Measurements from ENCODE around the gene PRR33.

PRR33 gene

DNA sequence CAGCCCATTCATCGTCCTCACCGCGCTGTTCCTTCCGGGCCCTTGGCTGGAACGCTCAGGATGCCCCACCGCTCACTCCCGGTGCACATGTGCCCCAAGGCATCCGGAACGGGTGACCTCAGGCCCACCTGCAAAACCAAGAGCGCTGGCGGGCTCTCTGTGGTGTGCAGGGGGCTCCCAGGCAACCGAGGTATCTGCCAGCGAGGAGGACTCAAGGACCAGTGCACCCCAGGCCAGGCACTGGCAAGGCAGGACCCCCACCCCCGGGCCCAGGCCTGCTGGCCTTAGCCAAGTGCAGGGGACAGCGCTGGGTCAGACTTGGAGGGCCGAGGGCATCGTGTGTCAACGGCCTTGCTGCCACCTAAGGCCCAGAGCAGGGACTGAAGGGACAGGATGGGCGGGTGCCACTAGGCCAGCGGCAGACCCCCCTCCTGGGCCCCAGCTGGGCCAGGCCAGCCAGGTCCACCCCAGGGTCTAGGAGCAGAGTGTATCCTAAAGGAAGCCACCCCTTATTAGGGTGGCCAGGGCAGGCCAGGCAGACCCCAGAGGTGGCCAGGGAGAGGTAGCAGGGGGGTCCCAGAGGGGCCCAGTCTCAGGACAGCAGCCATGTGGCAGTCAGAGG lies 36.3 kb upstream of the PRR33 start:
- no peak for DNase-seq

GRCh38 chr11:1927026-1927847 lies 35.5 kb upstream of the PRR33 start:
- DNase-seq, result no peak

DNA sequence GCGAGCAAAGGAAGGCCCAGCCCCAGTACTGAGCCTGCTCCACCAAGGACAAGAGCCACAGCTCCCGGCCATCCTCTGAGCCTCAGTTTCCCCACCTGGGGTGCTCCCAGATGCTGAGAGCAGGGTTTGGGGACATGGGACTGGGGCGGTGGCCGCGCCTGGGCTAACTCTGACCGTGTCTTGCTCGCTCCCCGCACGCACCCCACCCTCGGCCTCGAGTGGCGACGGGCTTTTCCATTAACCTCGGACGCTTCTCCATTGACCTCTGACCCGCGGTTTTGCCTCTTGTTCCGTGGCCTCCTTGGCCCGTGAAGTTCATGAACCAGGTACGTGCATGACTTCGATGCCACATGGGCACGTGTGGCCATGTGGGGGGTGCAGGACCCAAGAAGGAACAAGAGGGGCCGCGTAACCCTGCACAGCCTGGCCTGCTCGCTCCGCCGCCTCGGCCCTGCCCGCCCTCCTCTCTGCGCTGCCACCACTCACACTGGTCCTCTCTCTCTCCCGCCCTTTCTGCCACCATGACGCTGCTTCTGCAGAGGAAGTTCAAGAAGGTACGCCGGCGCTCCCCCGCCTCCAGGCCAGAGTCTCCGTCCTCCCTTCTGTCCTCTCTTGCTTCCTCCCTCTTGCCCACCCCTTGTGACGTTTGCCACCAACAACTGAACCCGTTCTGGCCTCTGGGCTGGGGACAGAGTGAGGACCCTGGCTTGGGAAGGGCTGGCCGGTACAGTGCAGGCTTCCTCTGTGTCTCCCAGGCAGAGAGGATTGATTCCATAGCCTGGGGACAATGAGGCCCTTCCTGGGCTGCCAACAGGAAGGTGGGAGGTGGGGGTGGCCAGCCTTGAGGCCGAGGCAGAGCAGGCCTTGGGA lies 34.7 kb upstream of the PRR33 start:
- DNase-seq, result no peak

DNA sequence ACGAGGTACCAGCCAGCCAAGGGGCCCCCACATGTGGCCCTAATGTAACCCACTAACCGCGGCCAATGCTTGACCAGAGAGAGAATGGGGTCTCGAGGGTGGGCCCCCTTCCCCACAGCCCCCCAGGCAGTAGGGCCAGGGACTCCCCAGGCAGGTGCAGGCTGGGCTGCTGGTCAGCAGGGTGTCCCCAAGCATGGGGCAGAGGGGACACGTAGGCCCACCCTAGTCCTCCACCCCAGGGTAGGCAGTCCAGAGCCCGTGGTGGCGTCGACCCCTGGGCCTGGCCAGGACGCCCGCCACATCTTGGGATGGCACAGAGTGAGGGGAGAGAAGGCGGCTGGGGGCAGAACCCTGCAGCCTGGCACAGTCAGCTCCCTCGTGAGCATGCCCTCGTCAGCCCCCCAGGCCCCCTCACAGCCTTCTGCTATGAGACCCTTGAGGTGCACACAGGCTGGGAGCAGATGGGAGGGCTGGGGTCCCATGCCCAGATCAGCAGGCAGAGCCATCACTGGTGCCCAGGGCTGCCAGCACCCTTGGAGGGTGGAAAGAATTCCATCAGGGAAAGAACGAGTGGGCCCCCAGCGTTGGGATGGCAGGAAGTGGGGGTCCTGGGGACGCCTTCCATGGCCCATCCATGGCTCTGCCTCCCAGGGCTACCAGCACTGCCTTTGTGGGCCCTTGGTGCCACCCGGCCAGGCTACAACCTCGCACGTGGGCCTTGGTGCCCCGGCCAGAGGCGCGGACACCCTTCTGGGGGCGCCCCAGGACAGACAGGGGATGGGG lies 33.9 kb upstream of the PRR33 start:
- no peak for DNase-seq

GRCh38 chr11:1924646-1925372 lies 33.1 kb upstream of the PRR33 start:
- DNase-seq, result no peak

DNA sequence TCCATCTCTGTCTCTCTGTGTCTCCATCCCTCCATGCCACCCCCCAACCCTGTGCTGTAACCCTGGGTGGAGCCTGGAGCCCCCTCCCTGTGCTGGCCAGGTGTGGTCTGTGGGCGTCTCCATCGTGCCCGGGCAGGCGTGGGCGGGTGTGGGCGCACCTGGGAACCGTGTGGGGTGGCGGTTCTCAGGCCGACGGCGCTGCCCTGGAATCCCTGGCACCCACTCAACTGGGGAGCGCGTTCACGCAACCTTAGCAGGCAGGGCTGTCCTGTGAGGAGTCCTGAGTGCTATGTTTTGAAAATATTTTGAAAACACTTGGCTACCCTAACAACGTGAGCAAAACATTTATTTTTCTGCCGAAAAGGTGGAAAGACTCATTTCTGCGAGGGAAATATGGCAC lies 32.5 kb upstream of the PRR33 start:
- DNase-seq, result no peak

DNA sequence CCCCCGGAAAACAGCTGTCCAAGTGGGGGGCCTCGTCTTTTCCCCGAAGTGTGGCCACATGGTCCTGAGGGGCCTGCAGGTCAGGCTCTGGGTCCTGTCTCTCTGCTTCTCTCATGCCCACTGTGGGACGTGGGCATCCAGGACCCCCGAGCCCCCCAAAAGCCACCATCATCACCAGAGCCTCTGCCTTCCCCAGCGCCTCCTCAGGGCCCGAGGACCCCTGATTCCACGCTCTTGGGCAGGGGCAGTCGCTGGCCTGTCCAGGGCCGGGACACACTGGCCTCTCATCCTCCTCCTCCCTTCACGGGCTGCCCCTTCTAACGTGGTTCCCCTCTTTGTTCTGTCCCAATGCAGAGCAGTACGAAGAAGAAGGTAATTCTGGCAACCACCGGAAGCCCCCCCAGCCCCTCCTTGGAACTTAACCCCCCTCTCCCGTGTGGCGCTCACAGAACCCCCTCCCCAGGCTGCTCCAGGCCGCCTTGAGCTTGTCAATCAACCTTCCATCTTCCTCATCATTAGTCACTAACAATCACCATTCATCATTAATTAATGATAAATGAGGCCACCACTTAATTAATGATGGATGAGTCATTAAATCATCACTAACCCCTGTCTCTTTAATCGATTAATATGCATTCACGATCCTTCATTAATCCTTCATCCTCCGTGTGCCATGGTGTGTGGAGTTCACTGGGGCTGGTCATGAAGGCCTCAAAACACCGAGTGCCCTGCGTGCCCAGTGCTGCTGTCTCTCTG lies 31.7 kb upstream of the PRR33 start:
- no peak for DNase-seq

GRCh38 chr11:1922481-1923081 lies 30.9 kb upstream of the PRR33 start:
- DNase-seq, result no peak

DNA sequence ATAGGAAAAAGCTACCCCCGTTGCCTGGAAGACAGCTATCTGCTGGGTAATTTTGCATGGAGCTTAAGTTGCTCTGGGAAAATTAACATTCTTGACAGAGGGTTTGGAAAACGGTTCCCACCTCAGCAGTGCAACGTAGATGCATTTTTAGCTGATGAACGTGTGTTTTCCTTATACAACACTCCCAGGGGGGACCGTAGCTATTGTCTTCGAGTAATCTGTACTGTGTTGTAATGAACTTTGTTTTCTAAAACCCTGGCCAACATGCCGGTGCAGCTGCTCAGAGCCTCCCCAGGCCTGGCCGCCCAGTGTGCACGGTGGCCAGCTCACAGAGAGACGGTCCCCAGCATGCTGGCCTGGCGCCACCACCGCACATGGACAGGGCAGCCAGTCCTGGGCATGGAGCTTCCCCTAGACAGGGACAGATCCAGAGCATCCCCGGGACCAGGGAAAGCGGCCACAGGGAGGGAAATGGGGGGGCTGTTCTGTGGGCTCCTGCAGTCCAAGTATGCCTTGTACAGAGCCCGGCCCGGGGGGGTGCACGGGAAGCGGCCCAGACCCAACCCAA lies 30.0 kb upstream of the PRR33 start:
- no peak for DNase-seq

- no peak for DNase-seq
Measured at GRCh38 chr11:1920909-1921573, 29.3 kb upstream of the PRR33 start.

DNA sequence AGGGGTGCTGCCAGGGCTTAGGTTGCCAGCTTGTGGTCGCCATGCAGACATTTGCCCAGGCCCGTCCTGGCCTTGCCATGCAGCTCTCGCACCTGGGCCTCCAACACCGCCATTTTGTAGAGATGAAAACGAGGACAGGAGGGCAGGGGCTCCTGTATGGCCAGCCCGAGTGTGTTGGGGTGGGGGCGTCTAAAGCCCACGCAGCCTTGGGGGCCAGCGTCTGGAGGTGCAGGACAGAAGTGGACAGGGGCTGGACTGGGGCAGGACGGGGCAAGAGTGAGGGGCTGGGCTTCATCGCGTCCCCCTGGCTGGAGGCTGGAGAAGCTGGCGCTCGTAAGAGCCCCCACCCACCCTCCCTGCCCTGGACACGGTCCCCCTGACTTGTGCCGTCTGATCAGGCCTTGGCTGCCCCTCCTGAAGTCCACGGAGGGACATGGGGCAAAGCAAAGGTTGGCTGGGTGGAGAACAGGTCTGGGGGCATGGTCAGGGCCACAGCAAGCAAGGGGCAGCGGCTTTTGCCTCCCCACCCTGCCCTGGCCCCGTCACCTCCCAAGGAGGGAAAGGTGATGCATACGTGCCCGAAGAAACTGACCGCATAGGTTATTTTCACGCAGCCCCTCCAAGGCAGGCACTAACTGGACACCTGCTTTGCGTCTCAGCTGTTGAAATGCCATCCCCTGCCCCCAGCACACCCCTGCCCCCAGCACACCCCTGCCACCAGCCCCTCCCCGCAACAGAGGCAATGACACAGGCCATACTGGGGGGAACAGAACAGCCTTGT lies 28.6 kb upstream of the PRR33 start:
- DNase-seq, result no peak

GRCh38 chr11:1919391-1920127 lies 27.9 kb upstream of the PRR33 start, which contains the start of gene TNNT3:
Gene TNNT3, plus strand, starts transcription at chr11:1919703. Its CDS starts 3,172 bp downstream, at chr11:1922875.
- DNase-seq, result no peak

DNA sequence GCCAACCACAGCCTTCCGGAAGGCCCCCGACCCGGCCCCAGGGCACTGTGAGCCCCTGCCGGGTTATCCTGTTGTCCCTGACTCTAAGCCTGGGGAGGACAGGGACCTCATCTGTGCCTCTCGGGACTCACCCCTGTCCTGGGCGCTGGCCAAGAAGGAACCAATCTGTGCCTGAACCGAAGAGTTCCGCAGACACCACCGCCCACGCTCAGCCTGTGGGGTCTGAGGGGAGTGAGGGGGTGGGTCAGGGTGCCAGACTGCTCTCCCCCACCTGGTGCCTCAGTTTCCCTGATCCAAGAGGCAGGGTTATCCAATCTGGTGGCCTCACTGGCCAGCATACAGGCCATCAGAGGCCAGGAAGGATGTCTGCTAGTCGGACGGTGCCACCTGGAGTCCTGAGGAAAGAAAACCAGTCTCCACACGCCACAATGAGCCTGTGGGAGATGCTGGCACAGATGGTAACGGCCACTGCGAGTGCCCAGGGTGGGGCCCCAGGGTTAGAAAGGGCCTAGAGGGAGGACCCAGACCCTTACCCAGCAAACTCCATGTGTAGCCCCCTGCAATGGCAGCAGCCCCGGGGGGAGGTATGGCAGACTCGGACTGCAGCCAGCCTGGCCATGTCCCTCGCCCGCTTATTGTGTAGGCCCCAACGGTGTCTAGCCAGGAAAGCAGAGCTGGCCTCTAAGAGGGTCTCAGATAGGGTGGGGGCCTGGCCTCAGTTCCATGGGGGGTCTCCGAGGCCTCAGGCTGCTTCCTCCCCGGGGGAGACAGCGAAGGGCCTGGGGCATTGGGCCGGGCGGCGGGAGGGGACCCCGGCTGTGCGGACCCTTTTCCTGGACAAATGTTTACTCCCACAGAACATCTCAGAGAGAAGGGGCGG lies 27.0 kb upstream of the PRR33 start:
- DNase-seq, result no peak

GRCh38 chr11:1917523-1918435 lies 26.1 kb upstream of the PRR33 start:
- no peak for DNase-seq

- no peak for DNase-seq
Measured at GRCh38 chr11:1916986-1917522, 25.4 kb upstream of the PRR33 start.

Measured in amniotic stem cell (primary cell).